UCSD-AML1 (cell line): ENCODE data around the gene RIGI.
A peak's percentile ranks its signal among the peaks of the same experiment; 100 is the strongest.
"Not testable (repeated sequence)": the region's sequence is repeated elsewhere in the genome, so short reads cannot be mapped to it uniquely, and the experiment has no call there.

ENCODE experiments used
- DNase-seq: peaks from one replicate; lab custom pipeline; 2025; ENCODE audit not compliant: unreplicated experiment; lab: John Stamatoyannopoulos, UW

Gene RIGI

GRCh38 chr9:32533336-32533735 is 7.3 kb upstream of the RIGI start:
- no peak for DNase-seq

DNA sequence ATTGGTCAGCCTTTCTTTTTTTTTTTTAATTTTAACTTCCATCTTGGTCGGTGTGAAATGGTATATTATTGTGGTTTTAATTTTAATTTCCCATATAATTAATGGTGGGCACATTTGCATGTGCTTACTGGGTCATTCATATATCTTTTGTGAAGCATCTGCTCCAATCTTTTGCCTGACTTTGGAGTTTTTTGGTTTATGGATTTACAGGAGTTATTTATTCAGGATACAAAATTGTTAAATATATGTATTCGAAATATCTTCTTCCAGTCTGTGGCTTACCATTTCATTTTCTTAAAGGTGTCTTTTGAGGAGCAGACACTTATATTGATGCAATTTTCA is 682 bp upstream of the RIGI start:
- no peak for DNase-seq

DNA sequence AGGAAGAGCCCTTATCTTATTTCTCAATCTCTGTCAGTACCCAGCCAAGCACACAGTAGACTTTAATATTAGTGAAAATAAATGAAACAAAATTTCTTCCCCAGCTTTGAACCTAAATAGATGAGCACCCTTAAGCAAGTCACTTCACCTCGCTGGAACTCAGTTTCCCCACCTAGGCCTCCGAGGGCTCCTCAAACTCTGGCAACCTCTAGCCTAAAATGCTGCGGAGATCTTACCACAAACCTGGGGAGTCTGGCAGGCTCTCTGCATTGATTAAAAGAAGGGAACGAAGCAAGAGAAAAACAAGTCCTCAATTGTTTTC is 326 bp downstream of the RIGI start:
- no peak for DNase-seq

DNA sequence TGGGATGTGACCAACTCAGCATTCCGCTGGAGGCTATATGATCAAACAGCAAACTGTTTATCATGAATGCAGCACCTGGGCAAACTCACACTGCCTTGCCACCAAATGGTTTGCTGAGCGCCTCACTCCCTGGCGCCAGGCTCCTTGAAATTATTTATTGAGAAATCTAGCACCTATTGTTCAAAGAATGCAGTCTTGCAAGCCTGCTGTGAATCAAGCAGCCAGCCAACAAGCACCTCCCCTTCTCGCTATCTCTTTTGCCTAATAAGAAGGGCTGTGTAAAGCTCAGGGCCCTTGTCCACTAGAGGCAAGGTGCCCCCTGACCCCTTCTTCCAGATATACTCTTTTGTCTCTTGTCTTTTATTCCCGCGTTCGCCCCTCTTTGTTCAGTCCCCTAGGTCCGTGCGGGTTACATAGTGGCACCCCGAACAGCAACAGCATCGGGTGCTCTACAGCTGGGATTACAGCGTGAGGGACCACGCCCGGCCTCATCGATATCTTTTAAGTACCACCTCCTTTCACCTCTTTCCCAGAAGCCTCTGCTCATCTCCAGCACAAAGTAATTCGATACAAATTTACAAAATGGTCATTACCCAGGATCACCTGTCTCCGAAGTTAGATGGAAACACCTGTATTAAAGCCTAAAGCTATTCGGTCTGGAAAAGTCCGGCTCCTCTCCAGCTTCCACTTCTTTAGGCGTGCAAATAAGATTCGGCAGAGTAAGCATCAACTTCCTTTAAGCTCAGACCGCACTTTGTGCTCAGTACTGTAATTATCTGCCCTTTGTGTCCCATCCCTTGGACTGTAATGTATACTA is 896 bp downstream of the RIGI start:
- DNase-seq: peak; percentile 32

DNA sequence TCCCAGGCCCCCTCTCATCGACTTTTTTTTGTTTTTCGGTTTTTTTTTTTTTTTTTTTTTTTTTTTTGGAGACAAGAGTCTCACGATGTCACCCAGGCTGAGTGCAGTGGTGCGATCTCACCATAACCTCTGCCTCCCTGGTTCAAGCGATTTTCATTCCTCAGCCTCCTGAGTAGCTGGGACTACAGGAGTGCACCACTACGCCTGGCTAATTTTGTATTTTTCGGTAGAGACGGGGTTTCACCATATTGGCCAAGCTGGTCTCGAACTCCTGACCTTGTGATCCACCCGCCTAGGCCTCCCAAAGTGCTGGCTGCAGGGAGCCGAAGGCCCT is 1.5 kb downstream of the RIGI start:
- DNase-seq: not testable (repeated sequence)

GRCh38 chr9:32523910-32524309 is 2.1 kb downstream of the RIGI start:
- DNase-seq: no peak

GRCh38 chr9:32518276-32518675 is 7.7 kb downstream of the RIGI start:
- DNase-seq: no peak

- no peak for DNase-seq
Observed at GRCh38 chr9:32516241-32516640, 9.8 kb downstream of the RIGI start.

GRCh38 chr9:32508728-32509127 is 17.3 kb downstream of the RIGI start:
- no peak for DNase-seq

DNA sequence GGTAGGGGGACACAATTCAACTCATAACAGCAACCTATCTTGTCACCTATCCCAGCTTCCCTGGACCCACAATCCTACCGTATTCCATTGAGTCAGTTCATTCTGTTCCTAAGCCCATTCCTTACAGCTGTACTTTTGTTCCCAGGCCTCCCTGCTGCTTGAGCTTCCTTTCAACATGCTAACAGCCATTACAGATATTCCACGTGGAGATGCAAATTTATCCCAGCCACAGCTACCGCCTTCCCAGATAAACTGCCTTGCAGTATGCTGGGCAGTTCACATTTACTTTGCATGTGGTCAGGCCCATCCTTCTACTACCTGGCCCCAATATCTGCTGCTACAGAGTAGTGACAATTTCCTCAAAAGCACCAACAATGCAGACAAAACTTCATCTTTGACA is 23.0 kb downstream of the RIGI start:
- DNase-seq: no peak

DNA sequence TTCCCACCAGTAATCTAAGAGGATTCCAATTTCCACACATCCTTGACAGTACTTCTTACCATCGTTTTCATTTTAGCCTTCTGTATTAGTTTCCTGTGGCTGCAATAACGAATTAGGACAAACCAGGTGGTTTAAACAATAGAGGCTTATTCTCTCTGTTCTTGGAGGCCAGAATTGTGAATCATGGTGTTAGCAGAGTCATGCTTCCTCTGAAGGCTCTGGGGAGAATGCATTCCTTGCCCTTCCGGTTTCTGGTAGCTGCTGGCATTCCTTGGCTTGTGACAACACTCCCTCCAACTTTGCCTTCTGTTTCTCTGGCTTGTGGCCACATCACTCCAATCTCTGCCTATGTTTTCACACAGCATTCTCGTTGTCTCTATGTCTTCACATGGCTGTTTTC is 23.5 kb downstream of the RIGI start:
- no peak for DNase-seq

GRCh38 chr9:32501868-32502267 is 24.1 kb downstream of the RIGI start:
- DNase-seq: no peak

GRCh38 chr9:32500768-32501167 is 25.2 kb downstream of the RIGI start:
- no peak for DNase-seq

GRCh38 chr9:32497921-32498320 is 28.1 kb downstream of the RIGI start:
- DNase-seq: no peak

DNA sequence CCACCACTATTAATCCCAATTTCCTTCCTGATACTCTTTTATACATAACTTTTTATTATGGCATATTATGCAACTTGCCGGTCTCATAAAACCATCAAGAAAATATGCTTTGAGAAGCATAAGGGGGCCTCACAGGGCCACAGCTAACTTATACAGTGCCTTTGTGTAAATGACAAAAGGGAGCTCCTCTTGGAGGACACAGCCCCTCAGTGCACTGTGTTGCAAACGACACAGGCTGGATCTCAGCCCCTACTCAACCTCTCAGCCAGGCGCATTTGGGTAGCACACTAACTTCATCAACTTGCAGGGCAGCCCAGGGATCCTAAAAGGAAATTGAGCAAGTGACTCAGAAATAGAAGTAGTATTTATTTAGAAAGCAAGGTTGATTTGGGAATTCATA is 35.4 kb downstream of the RIGI start:
- DNase-seq: no peak

DNA sequence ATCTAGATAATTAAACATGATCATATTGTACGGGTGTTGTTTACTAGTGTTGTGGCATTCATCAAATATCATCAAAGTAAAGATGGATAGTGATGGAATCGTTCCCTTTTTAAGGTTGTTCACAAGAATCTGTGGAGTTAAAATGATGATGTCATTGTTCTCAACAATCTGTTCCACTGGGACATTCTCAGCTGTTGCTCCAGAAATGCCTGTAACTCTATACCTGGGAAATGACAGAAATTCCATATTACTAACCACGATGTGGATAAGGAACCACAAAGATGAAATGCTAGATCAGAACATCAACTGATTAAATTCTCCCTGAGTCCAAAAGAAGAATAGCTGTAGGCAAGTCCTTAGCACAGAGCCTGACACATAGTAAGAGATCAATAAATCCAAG is 38.0 kb downstream of the RIGI start:
- DNase-seq: no peak

DNA sequence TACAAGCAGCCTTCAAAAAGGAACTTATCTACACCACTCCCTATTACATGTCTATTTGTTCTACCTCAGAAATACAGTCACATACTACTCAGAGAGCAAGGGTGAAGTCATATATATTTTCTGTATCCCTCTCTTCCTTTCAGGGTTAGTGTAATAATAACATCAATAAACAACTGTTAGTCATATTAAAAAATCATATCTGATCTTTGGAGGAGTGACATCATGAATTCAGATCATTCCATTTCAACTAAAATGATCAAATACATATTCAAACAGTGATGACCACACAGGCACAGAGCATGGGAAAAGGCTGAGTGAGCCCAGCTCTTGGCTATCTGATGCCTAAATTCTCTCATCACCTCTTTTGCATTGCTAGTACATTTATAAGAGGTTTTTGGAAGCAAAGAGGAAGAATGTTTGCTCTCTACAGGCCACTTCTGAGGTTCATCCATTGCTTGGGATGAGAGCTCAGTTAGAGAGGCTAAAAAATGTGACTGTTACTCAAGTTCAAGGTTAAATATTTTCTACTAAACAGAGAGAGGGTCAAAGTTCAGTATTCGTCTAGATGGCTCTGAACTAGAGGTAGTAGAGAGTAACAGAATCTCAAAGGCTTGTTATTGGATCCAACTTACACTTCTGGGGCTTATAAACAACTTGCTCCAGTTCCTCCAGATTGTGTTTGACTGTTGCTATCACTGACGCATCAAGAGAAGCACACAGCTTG is 39.0 kb downstream of the RIGI start:
- DNase-seq: no peak

- DNase-seq: peak; percentile 9
Observed at GRCh38 chr9:32483343-32483742, 42.7 kb downstream of the RIGI start.
